Measurements from ENCODE around the gene TTC34. TPM values are rescaled to one million over a fixed set of nuclear protein-coding genes. Genes with fewer than 3 reads are reported as not detected.

TTC34 gene
- total RNA-seq, 1 donor from 2014 or later, result 0.09 TPM

- peaks cover 14% of the 10 kb centered on the region for H3K9me3 ChIP-seq (ENCODE audit: low read depth)
- no peaks in the 10 kb centered on the region for H3K4me1 ChIP-seq
- no peaks in the 10 kb centered on the region for H3K27me3 ChIP-seq
- TF ChIP-seq EZH2phosphoT487 (IDR thresholded peaks at IDR 0.05), result no peak
- no peak for TF ChIP-seq CTCF (IDR thresholded peaks at IDR 0.05)
- TF ChIP-seq EZH2 (IDR thresholded peaks at IDR 0.05), result no peak
- Mint-ChIP-seq H3K4me3 (no peak overlapping the region), H3K36me3 (peaks cover 2% of the 10 kb centered on the region), H3K27ac (no peak overlapping the region), H3K27me3 (ENCODE audit: insufficient read depth, low read depth) (peaks cover 8% of the 10 kb centered on the region), H3K4me1 (peaks cover 4% of the 10 kb centered on the region), H3K9me3 (peaks cover 15% of the 10 kb centered on the region)
- no peaks in the 10 kb centered on the region for H3K36me3 ChIP-seq
- H3K4me2 ChIP-seq, result no peak overlapping the region
- no peak overlapping the region for H2AFZ ChIP-seq (replicated peaks)
- no peak overlapping the region for H3K9ac ChIP-seq
- H3K79me2 ChIP-seq (ENCODE audit: low read depth), result no peaks in the 10 kb centered on the region
- no peaks in the 10 kb centered on the region for H3F3A ChIP-seq (ENCODE audit: low read depth)
- no peak overlapping the region for H3K27ac ChIP-seq
- H4K20me1 ChIP-seq (ENCODE audit: low read depth), result no peaks in the 10 kb centered on the region
- no peak overlapping the region for H3K4me3 ChIP-seq
- DNase-seq (ENCODE audit: low spot score), result no peak
Observed at GRCh38 chr1:2847086-2847985, 45.8 kb upstream of the TTC34 start.

GRCh38 chr1:2845869-2846268 is 44.4 kb upstream of the TTC34 start:
- Mint-ChIP-seq H3K36me3 (peaks cover 2% of the 10 kb centered on the region), H3K4me3 (no peak overlapping the region), H3K4me1 (peaks cover 4% of the 10 kb centered on the region), H3K27ac (peak overlapping the region; percentile 73), H3K27me3 (ENCODE audit: insufficient read depth, low read depth) (peaks cover 6% of the 10 kb centered on the region), H3K9me3 (peaks cover 20% of the 10 kb centered on the region)
- DNase-seq (ENCODE audit: low spot score), result no peak
- no peak overlapping the region for H3K9ac ChIP-seq
- H3K4me2 ChIP-seq, result no peak overlapping the region
- no peaks in the 10 kb centered on the region for H3K4me1 ChIP-seq
- peaks cover 27% of the 10 kb centered on the region for H3K9me3 ChIP-seq (ENCODE audit: low read depth)
- no peak for TF ChIP-seq CTCF (IDR thresholded peaks at IDR 0.05)
- TF ChIP-seq EZH2phosphoT487 (IDR thresholded peaks at IDR 0.05), result no peak
- TF ChIP-seq EZH2 (IDR thresholded peaks at IDR 0.05), result no peak
- no peaks in the 10 kb centered on the region for H4K20me1 ChIP-seq (ENCODE audit: low read depth)
- no peak overlapping the region for H3K27ac ChIP-seq
- no peaks in the 10 kb centered on the region for H3F3A ChIP-seq (ENCODE audit: low read depth)
- H3K79me2 ChIP-seq (ENCODE audit: low read depth), result no peaks in the 10 kb centered on the region
- no peak overlapping the region for H2AFZ ChIP-seq (replicated peaks)
- H3K27me3 ChIP-seq, result no peaks in the 10 kb centered on the region
- no peaks in the 10 kb centered on the region for H3K36me3 ChIP-seq
- no peak overlapping the region for H3K4me3 ChIP-seq

GRCh38 chr1:2840036-2840809 is 38.7 kb upstream of the TTC34 start:
- Histone ChIP-seq H4K20me1 (ENCODE audit: low read depth) (no peaks in the 10 kb centered on the region), H3K4me1 (no peaks in the 10 kb centered on the region), H3K9me3 (ENCODE audit: low read depth) (peaks cover 36% of the 10 kb centered on the region), H2AFZ (replicated peaks) (no peak overlapping the region), H3K36me3 (no peaks in the 10 kb centered on the region), H3F3A (ENCODE audit: low read depth) (no peaks in the 10 kb centered on the region), H3K4me3 (no peak overlapping the region), H3K4me2 (no peak overlapping the region), H3K9ac (no peak overlapping the region), H3K79me2 (ENCODE audit: low read depth) (no peaks in the 10 kb centered on the region), H3K27ac (no peak overlapping the region), H3K27me3 (no peaks in the 10 kb centered on the region)
- Mint-ChIP-seq H3K27me3 (ENCODE audit: insufficient read depth, low read depth) (no peaks in the 10 kb centered on the region), H3K4me1 (peaks cover 10% of the 10 kb centered on the region), H3K36me3 (peaks cover under 1% of the 10 kb centered on the region), H3K27ac (no peak overlapping the region), H3K9me3 (peaks cover 22% of the 10 kb centered on the region), H3K4me3 (no peak overlapping the region)
- TF ChIP-seq EZH2phosphoT487 (IDR thresholded peaks at IDR 0.05) (no peak), CTCF (IDR thresholded peaks at IDR 0.05) (no peak), EZH2 (IDR thresholded peaks at IDR 0.05) (no peak)
- no peak for DNase-seq (ENCODE audit: low spot score)

Data from neural progenitor cell (in vitro differentiated cells).